ENCODE data around the gene BRAP. TPM values are rescaled to one million over a fixed set of nuclear protein-coding genes. Genes with fewer than 3 reads are reported as not detected.
"Not testable (repeated sequence)": the region's sequence is repeated elsewhere in the genome, so short reads cannot be mapped to it uniquely, and the experiment has no call there.

BRAP gene
- 18.8 and 19.0 TPM in 2 replicates for total RNA-seq

GRCh38 chr12:111685811-111686573, at the start of gene BRAP, which contains the start of gene ACAD10:
Gene BRAP, minus strand, starts transcription at chr12:111685956. Its CDS starts 164 bp downstream, at chr12:111685792.
Gene ACAD10, plus strand, starts transcription at chr12:111686053. Its CDS starts 6,657 bp downstream, at chr12:111692710.
- no peaks in the 10 kb centered on the region for H3K27me3 ChIP-seq (ENCODE audit: control insufficient read depth, insufficient read depth, low read length)
- no peaks in the 10 kb centered on the region for H3K36me3 ChIP-seq (ENCODE audit: control insufficient read depth, insufficient read depth, low read length)
- peak within 1 kb of the TSS; percentile 71 for H3K4me3 ChIP-seq (ENCODE audit: low read depth, low read length)
- TF ChIP-seq CTCF (IDR thresholded peaks at IDR 0.05; ENCODE audit: insufficient read depth, low read length, poor library complexity, severe bottlenecking), result no peak
- peak; percentile 69 for DNase-seq (ENCODE audit: low read depth)

- no peak for TF ChIP-seq CTCF (IDR thresholded peaks at IDR 0.05; ENCODE audit: insufficient read depth, low read length, poor library complexity, severe bottlenecking)
- Histone ChIP-seq H3K36me3 (ENCODE audit: control insufficient read depth, insufficient read depth, low read length) (no peaks in the 10 kb centered on the region), H3K27me3 (ENCODE audit: control insufficient read depth, insufficient read depth, low read length) (no peaks in the 10 kb centered on the region), H3K4me3 (ENCODE audit: low read depth, low read length) (no peak overlapping the region)
- no peak for DNase-seq (ENCODE audit: low read depth)
Measured at GRCh38 chr12:111733340-111733915, 47.7 kb upstream of the BRAP start.

- H3K4me3 ChIP-seq (ENCODE audit: low read depth, low read length), result no peak overlapping the region
- no peak for TF ChIP-seq CTCF (IDR thresholded peaks at IDR 0.05; ENCODE audit: insufficient read depth, low read length, poor library complexity, severe bottlenecking)
- H3K36me3 ChIP-seq (ENCODE audit: control insufficient read depth, insufficient read depth, low read length), result no peaks in the 10 kb centered on the region
- DNase-seq (ENCODE audit: low read depth), result no peak
- no peaks in the 10 kb centered on the region for H3K27me3 ChIP-seq (ENCODE audit: control insufficient read depth, insufficient read depth, low read length)
Measured at GRCh38 chr12:111732786-111733185, 47.0 kb upstream of the BRAP start.

GRCh38 chr12:111730420-111730819, 44.7 kb upstream of the BRAP start:
- Histone ChIP-seq H3K27me3 (ENCODE audit: control insufficient read depth, insufficient read depth, low read length) (no peaks in the 10 kb centered on the region), H3K4me3 (ENCODE audit: low read depth, low read length) (no peak overlapping the region), H3K36me3 (ENCODE audit: control insufficient read depth, insufficient read depth, low read length) (no peaks in the 10 kb centered on the region)
- no peak for TF ChIP-seq CTCF (IDR thresholded peaks at IDR 0.05; ENCODE audit: insufficient read depth, low read length, poor library complexity, severe bottlenecking)
- DNase-seq (ENCODE audit: low read depth), result no peak

GRCh38 chr12:111728795-111729194, 43.0 kb upstream of the BRAP start:
- no peak for TF ChIP-seq CTCF (IDR thresholded peaks at IDR 0.05; ENCODE audit: insufficient read depth, low read length, poor library complexity, severe bottlenecking)
- Histone ChIP-seq H3K36me3 (ENCODE audit: control insufficient read depth, insufficient read depth, low read length) (no peaks in the 10 kb centered on the region), H3K4me3 (ENCODE audit: low read depth, low read length) (no peak overlapping the region), H3K27me3 (ENCODE audit: control insufficient read depth, insufficient read depth, low read length) (no peaks in the 10 kb centered on the region)
- DNase-seq (ENCODE audit: low read depth), result no peak

- not testable (repeated sequence) for H3K4me3 ChIP-seq (ENCODE audit: low read depth, low read length); H3K27me3 ChIP-seq (ENCODE audit: control insufficient read depth, insufficient read depth, low read length); DNase-seq (ENCODE audit: low read depth); H3K36me3 ChIP-seq (ENCODE audit: control insufficient read depth, insufficient read depth, low read length)
Measured at GRCh38 chr12:111723646-111724360, 38.0 kb upstream of the BRAP start.

Measured in kidney epithelial cell (primary cell).